Measurements from ENCODE around the gene PPFIA4.
"Not testable (repeated sequence)": the region's sequence is repeated elsewhere in the genome, so short reads cannot be mapped to it uniquely, and the experiment has no call there.

The PPFIA4 gene

GRCh38 chr1:203026031-203026665 is at the start of gene PPFIA4:
PPFIA4 (plus strand) TSS chr1:203026491; CDS start chr1:203039009, 12,518 bp downstream.
- DNase-seq (ENCODE audit: low spot score): peak; percentile 92

GRCh38 chr1:202976633-202977032 is 49.7 kb upstream of the PPFIA4 start:
- no peak for DNase-seq (ENCODE audit: low spot score)

GRCh38 chr1:202979459-202979858 is 46.8 kb upstream of the PPFIA4 start:
- DNase-seq (ENCODE audit: low spot score): no peak

- DNase-seq (ENCODE audit: low spot score): no peak
These were observed 44.4 kb upstream of the PPFIA4 start for GRCh38 chr1:202981939-202982338.

GRCh38 chr1:202982715-202983430 is 43.4 kb upstream of the PPFIA4 start:
- no peak for DNase-seq (ENCODE audit: low spot score)

GRCh38 chr1:202986120-202986519 is 40.2 kb upstream of the PPFIA4 start:
- not testable (repeated sequence) for DNase-seq (ENCODE audit: low spot score)

- DNase-seq (ENCODE audit: low spot score): no peak
These were observed 39.0 kb upstream of the PPFIA4 start for GRCh38 chr1:202987255-202987654.

GRCh38 chr1:202987922-202988583 is 38.2 kb upstream of the PPFIA4 start:
- no peak for DNase-seq (ENCODE audit: low spot score)

- DNase-seq (ENCODE audit: low spot score): no peak
These were observed 36.4 kb upstream of the PPFIA4 start for GRCh38 chr1:202989879-202990278.

- DNase-seq (ENCODE audit: low spot score): no peak
These were observed 35.2 kb upstream of the PPFIA4 start for GRCh38 chr1:202991112-202991511.

- no peak for DNase-seq (ENCODE audit: low spot score)
These were observed 31.5 kb upstream of the PPFIA4 start for GRCh38 chr1:202994756-202995155.

GRCh38 chr1:202998836-202999750 is 27.2 kb upstream of the PPFIA4 start:
- no peak for DNase-seq (ENCODE audit: low spot score)

- DNase-seq (ENCODE audit: low spot score): no peak
These were observed 25.9 kb upstream of the PPFIA4 start for GRCh38 chr1:203000217-203000944.

GRCh38 chr1:203001986-203002385 is 24.3 kb upstream of the PPFIA4 start:
- no peak for DNase-seq (ENCODE audit: low spot score)

GRCh38 chr1:203002951-203003350 is 23.3 kb upstream of the PPFIA4 start:
- no peak for DNase-seq (ENCODE audit: low spot score)

- not testable (repeated sequence) for DNase-seq (ENCODE audit: low spot score)
These were observed 20.7 kb upstream of the PPFIA4 start for GRCh38 chr1:203005395-203006142.

GRCh38 chr1:203006948-203007871 is 19.1 kb upstream of the PPFIA4 start, which contains the start of gene TMEM183A:
TMEM183A (plus strand) TSS chr1:203007374; CDS start chr1:203007466, 92 bp downstream.
- peak; percentile 97 for DNase-seq (ENCODE audit: low spot score)

GRCh38 chr1:203009185-203009584 is 17.1 kb upstream of the PPFIA4 start:
- DNase-seq (ENCODE audit: low spot score): no peak

- no peak for DNase-seq (ENCODE audit: low spot score)
These were observed 14.7 kb upstream of the PPFIA4 start for GRCh38 chr1:203011582-203011981.
